HG02759 (cell line): ENCODE measurements around the gene TIMM50.
"Not testable (repeated sequence)": the region's sequence is repeated elsewhere in the genome, so short reads cannot be mapped to it uniquely, and the experiment has no call there.

Source experiments
- ATAC-seq: cut with Tn5 transposase; IDR thresholded peaks from one replicate; pipeline ENCODE4 v1.9.1; 2021; ENCODE audit warnings: mild to moderate bottlenecking, moderate library complexity; ENCODE audit not compliant: unreplicated experiment

Gene TIMM50

GRCh38 chr19:39480337-39481228, at the start of gene TIMM50:
TSS of gene TIMM50 (plus strand) at chr19:39480838. CDS start at chr19:39480854, 16 bp downstream.
- peak; percentile 95 for ATAC-seq

- no peak for ATAC-seq
These were observed 48.0 kb upstream of the TIMM50 start for GRCh38 chr19:39432677-39433025.

DNA sequence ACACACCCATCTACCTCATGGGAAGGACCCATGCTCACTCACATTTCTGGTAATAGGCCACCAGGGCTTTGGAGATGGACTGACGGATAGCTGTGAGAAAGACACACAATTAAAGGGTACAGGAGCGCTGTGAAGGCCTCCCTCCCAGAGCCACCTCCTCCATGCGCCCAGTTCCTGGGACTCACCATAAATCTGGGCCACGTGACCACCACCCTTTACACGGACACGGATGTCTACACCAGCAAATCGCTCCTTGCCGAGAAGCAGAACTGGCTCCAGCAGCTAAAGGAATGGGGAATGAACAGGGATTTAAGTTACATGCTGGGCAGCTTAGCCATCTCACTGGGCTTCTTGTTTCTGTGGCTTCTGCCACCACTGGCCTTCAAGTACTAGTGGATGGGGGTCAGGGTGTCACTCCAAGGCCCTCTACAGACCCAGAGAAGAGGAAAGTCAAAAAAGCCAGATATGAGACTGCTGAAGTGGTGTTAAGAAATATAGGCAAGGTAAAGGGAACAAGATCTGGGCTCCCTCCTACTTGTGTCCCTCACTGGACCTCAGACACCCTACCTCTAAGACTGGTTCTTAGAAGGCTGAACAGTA, 47.1 kb upstream of the TIMM50 start:
- no peak for ATAC-seq

DNA sequence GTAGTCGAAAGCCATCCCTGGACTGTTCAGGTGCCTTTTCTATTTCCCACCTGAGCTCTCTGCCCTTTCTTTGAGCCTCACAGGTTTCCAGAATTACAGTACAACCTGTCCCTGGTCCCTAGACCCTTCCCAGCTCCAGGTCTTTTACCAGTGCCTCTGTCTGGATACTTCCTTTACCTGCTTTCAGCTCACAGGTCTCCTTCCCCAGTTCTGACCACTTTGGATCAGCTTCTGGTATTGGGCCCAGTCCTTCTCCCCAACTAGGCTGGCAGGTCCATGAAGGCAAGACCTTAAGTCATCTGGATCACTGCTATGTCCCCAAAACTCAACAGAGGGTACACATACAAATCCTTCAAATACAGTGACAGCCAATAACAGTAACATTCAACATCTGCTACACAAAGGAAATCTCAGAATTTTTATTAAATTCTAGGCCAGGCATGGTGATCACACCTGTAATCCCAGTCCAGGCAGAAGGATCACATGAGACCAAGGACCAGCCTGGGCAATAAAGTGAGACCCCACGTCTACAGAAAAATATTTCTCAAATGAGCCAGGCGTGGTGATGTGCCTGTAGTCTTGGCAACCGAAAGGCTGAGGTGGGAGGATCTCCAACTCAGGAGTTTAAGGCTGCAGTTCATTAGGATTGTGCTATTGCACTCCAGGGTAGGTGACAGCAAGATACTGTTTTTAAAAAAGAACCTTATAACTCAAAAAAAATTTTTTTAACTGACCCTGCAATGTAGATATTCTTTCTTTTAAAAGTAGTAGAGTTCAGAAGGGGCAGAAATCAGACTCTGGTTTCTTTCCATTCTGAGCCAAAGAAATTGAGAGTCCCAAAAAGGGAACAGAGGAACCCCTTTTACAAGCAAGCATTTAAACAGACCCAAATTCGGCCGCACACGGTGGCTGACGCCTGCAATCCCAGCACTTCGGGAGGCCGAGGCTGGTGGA, 46.2 kb upstream of the TIMM50 start:
- ATAC-seq = no peak

DNA sequence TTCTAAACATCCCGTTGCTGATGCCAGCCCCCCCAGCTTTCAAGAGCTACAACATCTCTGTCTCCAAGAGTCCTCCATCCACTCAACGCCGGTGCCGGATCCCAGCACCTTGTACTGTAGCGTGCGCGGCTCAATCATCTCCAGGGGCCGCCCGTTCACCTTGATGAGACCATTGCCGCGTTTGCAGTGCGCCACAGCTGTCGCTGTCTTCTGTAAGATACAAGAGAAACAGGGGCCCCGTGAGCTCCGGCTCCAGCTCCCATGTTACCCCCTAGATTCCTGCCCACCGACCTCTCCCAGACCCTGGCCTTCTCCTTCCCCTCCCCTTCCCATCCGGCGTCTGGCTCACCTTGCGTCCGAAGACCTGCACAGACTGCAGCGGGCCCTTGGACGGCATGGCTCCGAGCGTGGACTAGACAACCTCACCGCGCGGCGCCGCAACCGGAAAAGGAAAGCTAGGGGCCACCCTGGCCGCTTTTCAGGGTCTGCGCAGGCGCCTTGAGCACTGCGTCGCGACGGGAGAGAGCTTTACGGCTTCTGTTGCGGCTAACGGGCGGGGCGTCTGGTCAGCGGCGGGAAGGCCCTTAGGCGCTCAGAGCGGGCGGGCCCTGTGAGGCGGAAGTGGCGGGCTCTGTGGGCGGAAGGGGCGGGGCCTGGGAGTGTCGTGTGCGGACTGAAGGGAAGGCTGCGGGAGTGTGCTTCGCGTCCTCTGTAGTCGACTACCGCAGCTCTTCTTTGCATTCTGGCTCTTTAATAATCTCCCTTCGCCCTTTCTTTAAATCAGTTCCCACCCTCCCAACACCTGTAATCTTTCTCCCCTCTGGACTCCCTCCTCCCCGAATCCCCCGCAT, 44.9 kb upstream of the TIMM50 start, which contains the start of gene RPS16:
Gene RPS16, minus strand, starts transcription at position 451 of the 851 bp plus-strand sequence. Its CDS starts 54 bp downstream, at position 397.
- peak; percentile 87 for ATAC-seq

- no peak for ATAC-seq
These were observed 44.3 kb upstream of the TIMM50 start for GRCh38 chr19:39436350-39436716.

DNA sequence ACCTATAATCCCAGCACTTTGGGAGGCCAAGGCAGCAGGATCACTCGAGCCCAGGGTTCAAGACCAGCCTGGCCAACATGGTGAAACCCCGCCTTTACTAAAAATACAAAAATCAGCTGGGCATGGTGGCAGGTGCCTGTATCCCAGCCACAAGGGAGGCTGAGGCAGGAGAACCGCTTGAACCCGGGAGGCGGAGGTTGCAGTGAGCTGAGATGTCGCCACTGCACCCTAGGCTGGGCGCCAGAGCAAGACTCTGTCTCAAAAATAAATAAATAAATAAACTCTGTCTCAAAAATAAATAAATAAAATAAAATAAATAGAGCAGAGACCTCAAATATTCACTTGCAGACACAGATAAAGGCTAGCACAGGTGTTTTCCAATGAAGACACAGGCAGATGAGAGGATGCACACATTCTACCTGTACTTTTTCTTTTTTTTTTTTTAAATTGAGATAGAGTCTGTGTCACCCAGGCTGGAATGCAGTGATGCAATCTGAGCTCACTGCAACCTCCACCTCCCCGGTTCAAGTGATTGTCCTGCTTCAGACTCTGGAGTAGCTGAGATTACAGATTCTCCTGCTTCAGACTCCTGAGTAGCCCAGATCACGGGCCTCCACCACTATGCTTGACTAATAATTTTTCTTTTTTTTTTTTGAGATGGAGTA, 42.2 kb upstream of the TIMM50 start:
- ATAC-seq = no peak

GRCh38 chr19:39444598-39445195, 35.9 kb upstream of the TIMM50 start:
- ATAC-seq = no peak

DNA sequence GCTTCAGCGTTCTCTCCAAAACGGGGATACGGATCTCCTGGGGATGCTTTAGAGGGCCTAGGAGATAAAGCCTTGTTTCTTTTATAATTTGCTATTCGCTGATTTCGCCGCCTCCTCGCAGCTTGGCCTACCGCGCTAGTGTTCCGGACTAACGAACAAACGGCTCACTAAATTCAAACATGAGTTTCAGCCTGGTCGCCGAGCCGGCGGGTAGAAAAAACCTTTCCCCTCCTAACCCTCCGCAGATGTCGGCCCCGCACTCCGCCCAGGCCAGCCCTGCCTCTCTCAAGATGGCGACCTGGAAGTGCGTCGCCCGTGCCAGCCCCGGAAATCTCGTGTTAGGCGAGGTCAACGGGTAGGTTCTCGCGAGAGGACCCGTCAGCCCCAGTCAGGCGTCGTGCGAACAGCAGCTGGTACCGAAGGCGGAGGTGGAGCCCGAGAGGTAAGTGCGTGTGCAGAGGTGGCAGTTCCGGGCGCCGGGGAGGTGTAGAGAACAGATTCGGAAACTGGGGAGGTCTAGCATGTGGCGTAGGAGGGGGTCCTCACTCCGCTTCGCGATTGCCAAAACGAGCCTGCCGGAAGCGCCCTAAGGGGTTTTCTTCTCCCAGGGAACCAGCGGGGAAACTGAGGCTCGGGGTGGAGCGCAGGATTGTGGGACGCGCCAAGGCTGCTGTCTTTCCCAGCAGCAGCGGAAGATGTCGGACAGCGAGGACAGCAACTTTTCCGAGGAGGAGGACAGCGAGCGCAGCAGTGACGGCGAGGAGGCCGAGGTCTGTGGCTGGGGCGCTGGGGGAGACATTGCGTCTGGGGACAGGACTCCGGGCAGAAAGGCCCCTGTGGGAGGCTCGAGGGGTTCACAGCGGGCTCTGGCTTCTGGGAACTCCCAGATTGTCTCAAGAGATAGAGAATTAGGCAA, 35.2 kb upstream of the TIMM50 start, which contains the start of gene SUPT5H:
Gene SUPT5H, plus strand, starts transcription at position 387 of the 916 bp plus-strand sequence. Its CDS starts 309 bp downstream, at position 696.
- ATAC-seq = peak; percentile 92

DNA sequence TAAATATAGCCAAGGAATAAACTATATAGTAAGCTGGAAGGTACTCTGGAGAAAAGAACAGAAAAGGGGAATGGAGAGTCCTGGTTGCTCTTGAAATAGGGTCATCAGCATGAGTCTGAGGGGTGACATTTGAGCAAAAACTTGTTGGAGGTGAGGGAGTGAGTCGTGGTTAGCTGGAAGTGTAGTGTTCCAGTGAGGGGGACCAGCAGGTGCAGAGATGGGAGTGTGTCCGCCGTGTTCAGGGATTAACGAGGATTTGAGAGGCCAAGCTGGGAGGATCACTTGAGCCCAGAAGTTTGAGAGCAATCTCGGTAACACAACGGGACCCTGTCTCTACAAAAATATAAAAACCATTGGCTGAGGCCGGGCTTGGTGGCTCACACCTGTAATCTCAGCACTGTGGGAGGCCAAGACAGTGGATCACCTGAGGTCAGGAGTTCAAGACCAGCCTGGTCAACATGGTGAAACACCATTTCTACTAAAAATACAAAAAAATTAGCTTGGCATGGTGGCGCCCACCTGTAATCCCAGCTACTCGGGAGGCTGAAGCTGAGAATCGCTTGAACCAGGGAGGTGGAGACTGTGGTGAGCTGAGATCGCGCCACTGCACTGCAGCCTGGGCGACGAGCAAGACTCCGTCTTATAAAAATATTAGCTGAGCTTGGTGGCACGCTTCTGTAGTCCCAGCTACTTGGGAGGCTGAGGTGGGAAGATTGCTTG, 34.1 kb upstream of the TIMM50 start:
- ATAC-seq = no peak

GRCh38 chr19:39448271-39448670, 32.4 kb upstream of the TIMM50 start:
- no peak for ATAC-seq

DNA sequence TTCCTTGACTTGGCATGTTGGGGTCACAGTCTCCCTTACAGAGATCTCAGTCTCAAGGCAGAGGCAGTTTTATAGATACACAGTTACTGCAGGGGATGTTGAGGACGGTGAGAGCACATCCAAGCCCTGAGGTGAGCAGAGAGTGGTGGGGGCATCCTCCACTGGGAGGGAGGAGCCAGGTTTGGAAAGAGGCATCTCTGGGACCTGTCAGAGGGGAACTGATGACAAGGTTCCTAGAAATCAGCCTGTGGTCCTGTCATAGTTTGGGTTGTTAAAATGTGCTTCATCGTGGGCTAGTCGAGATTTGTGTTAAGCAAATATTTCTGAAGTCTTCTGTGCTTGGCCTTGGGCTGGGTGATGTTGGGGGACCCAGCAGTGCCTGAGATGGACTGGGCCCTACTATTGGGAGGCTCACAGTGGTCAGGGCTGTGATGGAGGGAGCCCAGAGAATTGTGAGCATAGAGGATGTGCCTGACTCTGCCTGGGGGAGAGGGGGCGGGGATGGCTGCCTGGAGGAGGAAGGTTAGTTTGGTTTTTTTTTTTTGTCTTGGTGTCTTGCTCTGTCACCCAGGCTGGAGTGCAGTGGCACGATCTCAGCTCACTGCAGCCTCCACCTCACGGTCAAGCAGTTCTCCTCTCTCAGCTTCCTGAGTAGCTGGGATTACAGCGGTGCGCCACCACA, 31.4 kb upstream of the TIMM50 start:
- ATAC-seq = no peak

- ATAC-seq = not testable (repeated sequence)
These were observed 29.4 kb upstream of the TIMM50 start for GRCh38 chr19:39451257-39451656.

DNA sequence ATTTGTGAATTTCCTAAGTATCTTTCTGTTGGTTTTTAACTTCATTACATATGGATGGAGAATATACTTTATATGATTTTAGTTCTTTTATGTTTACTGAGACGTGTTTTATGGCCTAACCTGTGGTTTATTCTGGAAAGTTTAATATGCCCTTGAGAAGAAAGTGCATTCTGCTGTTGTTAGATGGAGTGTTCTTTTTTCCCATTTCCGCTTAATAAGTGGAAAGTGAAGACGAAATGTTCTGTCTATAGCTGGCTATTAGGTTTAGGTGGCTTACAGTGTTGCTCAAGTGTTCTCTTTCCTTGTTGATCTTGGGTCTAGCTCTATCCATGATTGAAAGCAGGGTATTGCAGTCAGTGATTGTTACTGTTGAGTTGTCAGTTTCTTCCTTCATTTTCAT, 17.2 kb upstream of the TIMM50 start:
- ATAC-seq = no peak

DNA sequence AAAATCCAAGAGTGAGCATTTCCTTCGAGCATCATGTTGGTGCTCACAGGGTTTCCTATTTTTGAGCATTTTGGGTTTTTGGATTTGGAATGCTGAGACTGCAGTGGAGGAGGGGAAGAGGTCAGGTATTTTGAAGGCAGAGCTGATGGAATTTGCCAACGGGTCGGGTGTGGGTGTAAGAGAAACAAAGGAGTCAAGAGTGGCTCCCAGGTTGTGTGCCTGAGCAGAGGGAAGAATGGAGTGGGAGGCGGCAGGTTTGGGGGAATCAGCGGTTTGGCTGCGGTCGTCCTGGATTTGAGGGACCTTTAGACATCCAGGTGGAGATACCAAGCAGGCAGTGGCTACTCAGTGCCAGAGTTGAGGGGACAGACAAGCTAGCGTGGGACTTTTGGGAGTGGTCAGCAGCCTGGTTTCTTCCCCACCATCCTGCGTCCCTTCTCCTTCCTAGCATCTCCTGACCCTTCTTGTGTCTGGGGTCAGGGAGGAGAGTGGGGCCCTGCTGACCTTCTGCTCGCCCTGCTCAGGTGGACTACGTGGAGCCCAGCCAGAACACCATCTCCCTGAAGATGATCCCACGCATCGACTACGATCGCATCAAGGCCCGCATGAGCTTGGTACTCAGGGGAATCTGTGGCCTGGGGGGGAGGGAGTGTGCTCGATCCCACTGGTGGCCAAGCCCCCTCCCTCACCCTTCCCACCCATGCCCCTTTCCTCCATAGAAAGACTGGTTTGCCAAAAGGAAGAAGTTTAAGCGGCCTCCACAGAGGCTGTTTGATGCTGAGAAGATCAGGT, 14.5 kb upstream of the TIMM50 start:
- no peak for ATAC-seq

- ATAC-seq = no peak
These were observed 12.7 kb upstream of the TIMM50 start for GRCh38 chr19:39467941-39468340.
